Hematopoietic multipotent progenitor cell (in vitro differentiated cells): Measurements from ENCODE around the gene MAZ. TPM values are rescaled to one million over a fixed set of nuclear protein-coding genes. Genes with fewer than 3 reads are reported as not detected.

Experiments used
- DNase-seq, 3 donors: peaks; one replicate each; pipeline ENCODE4 v3.0.0-alpha.2; 2011 to 2015; ENCODE audit warnings: low read depth in 2 of 3, low spot score in 2 of 3
- total RNA-seq: library from RNA; depleted of rRNA; stranded (reverse); fragments of >200 nt; gene quantifications from one replicate; pipeline ENCODE4 v1.2.3, GENCODE V29; 2012

MAZ gene
- total RNA-seq, 1 donor: 711 TPM

DNA sequence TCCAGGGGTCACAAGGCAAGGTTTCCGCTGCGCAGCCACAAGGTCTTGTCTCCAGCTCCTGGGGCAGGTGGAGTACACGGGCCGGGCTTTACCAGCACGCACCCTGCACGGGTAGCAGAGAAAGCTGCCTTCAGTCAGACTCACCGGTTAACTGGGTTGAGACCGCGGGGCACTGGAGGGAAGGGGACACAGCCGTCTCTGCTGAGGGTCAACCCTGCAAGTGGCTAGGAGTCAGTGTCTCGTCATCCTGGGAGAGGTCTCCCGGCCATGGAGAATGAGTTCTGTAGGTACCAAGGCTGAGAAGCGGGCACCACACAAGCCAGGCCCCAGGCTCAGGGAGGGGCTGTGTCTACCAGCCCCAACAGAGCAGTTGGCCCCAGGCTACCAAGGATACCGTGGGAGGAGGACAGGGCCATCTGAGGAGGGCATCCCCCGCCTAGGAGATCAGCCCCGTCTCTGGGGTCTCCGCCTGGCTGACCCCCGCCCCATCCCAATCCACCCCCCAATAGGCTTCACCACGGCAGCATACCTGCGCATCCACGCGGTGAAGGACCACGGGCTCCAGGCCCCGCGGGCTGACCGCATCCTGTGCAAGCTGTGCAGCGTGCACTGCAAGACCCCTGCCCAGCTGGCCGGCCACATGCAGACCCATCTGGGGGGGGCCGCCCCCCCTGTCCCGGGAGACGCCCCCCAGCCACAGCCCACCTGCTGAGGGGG is 2.9 kb downstream of the MAZ start:
- no peak for DNase-seq

- DNase-seq: no peak
Observed at GRCh38 chr16:29809850-29810698, 3.7 kb downstream of the MAZ start.

GRCh38 chr16:29810699-29811169 is 4.4 kb downstream of the MAZ start:
- no peak for DNase-seq

DNA sequence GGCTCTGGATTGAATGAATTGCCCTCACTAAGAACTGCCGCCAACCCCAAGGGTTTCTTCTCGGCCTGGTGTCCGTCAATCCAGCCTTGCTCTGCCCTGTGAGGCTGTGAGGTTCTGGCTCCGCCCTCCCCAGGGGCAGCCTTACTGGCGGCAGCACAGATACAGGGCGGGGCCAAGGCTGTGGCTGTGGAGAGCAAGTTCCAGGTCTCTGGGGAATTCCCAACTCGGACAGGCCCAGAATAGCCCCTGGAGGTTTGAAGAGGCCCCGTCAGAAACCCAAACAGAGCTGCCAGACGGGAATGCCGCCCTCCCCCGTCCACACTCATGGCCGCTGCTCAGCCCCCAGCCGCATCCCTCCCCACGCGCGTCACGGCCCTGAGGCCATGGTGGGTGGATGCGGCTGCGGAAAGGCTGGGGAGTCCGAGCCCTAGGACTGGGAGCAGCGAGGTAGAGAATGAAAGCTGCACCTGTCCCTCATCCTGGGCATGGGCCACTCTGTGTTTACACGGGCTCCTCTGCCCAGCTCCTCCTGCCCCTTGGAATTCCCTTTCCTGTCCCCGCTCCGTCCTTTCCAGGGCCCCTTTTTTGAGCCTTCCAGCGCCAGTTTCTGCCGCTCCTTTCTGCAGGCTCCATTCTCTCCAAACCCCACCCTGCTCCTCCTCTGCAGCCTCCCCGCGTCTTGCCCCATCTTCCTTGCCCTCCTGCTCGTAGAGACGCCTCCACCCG is 5.0 kb downstream of the MAZ start:
- peak in 2 of 3 donors; percentile 73 to 75 for DNase-seq

DNA sequence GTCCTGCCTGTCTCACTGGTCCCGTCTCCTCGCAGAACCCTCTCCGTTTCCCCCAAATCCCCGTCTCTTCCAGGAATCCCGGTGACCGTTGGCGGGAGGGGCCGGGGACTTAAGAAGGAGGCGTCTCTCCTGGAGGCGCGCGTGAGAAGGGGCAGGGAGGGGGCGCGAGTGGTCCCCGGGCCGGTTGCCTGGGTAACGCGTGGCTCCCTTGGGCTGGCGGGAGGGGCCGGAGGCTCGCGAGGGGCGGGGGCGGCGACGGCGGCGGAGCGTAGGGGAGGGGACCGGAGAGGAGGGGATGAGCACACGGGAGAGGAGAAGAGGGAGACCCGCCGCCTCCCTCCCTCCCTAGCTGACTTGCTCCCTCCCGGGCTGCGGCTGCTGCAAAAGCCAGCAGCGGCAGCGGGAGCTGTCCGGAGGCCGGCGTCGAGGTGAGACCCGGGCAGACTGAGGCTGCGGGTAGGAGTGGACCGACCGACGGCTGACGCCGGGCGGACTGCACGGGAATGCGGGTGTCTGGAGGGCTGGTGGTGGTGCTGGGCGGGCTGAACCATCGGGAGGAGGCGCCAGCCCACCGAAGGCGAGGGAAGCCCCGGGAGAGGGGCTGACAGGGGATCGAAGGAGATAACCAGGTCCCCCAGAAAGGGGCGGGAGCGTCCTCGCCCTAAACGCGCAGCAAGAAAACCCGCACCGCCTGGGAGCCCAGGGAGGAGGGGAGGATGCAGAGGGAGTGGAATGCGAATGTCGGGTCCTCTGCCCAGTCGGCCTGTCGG is 5.8 kb downstream of the MAZ start, which contains the start of gene PRRT2:
TSS of gene PRRT2 (plus strand) at position 298 of the 770 bp plus-strand sequence. CDS start 862 bp downstream, outside the sequence.
- peak in 1 of 3 donors; percentile 21 for DNase-seq

GRCh38 chr16:29812754-29813643 is 6.7 kb downstream of the MAZ start:
- DNase-seq: no peak

- no peak for DNase-seq
Observed at GRCh38 chr16:29813644-29814562, 7.6 kb downstream of the MAZ start.

GRCh38 chr16:29814592-29814991 is 8.3 kb downstream of the MAZ start:
- DNase-seq: no peak

DNA sequence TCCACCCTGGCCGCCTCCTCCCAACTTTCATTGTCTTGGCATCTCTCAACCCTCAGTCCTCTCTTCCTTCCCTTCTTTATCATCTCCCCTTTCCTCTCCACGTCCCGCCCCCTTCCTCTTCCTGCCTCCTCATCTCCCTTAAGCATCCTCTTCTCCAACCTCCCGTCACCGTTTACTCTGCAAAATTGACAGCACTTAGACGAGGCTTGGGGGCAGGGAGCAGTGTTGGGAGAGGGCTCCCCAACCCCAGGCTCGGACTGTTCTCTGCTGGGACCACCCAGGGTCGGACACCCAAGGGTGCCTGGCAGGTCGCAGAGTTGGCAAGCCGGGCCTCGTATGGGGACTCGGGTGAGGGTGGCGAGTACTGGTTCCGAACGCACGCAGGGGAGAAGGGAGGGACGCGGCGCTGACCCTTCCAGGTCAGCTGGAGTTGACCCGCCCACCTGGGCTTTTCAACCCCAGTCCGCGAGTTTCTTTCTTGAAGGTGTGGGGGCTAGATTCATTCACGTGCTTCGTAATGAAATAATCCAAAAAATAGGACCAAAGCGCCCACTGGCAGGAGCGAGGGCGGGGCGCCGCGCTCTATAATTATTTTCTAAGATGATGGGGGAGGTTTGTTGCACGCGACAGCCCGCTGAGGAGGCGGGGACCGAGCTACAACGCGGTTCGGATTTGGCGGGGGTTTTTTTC is 8.8 kb downstream of the MAZ start:
- no peak for DNase-seq

DNA sequence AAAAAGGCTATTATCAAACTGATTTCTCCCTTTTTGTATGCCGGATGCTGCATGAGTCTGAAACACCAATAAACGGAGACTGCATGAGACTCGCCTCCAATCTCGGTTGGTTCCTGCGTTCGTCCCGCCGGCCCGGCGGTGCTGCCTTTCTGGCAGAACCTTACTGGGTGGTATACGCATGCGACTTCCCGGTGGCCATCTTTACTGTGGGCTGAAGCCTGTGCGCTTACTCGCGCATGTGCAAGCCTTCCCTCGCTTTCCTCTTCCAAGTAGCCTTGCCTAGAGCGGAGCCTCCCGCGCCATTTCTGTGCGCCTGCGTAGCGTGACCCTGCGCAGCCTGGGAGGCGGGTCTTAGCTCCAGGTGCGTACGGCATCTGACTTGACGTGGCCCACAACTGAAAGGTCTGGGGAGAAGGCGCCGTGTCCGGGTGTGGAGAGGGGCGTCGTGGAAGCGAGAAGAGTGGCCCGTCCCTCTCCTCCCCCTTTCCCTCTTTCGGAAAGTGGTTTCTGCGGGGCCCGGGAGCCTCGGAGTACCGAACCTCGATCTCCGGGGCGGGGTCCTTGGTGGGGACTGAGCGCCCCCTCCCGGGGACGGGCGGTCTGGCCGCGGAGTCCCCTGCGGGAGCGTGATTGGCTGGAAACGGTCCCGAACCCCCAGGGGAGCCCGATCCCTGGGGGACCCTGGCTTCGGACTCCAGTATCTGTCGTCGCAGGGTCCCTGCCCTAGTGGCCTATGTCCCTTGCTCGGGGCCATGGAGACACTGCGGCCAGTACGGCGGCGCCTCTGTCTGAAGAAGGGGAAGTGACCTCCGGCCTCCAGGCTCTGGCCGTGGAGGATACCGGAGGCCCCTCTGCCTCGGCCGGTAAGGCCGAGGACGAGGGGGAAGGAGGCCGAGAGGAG is 9.7 kb downstream of the MAZ start, which contains the start of gene PAGR1:
TSS of gene PAGR1 (plus strand) at position 360 of the 901 bp plus-strand sequence. CDS start at position 734, 374 bp downstream.
- DNase-seq: peak; percentile 99

DNA sequence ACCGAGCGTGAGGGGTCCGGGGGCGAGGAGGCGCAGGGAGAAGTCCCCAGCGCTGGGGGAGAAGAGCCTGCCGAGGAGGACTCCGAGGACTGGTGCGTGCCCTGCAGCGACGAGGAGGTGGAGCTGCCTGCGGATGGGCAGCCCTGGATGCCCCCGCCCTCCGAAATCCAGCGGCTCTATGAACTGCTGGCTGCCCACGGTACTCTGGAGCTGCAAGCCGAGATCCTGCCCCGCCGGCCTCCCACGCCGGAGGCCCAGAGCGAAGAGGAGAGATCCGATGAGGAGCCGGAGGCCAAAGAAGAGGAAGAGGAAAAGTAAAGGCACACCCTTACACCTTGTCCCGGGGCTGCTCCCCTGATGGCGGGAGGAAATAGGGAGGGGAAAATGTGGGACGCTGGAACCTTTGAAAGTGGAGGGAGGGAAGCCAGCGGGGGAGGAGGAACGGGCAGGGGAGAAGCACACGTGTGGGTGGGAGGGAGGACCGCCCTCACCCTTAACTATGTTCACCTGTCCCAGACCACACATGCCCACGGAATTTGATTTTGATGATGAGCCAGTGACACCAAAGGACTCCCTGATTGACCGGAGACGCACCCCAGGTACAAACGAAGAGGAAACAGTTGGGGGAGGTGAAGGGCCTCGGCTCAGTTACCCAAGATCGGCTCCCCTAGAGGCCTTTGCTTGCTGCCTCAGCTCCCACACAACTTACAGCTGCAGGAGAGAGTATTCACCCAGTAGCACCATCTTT is 10.5 kb downstream of the MAZ start:
- peak in 1 of 3 donors; percentile 51 for DNase-seq

GRCh38 chr16:29818082-29818481 is 11.8 kb downstream of the MAZ start:
- no peak for DNase-seq

- no peak for DNase-seq
Observed at GRCh38 chr16:29819506-29819905, 13.2 kb downstream of the MAZ start.

GRCh38 chr16:29820271-29820701 is 14.0 kb downstream of the MAZ start, which contains the start of gene MVP:
Gene MVP, plus strand, starts transcription at chr16:29820462. Its CDS starts 10,088 bp downstream, at chr16:29830550.
- DNase-seq: peak in 1 of 3 donors; percentile 44
